H1 (cell line): Measurements from ENCODE around the gene NEURL2. TPM values are rescaled to one million over a fixed set of nuclear protein-coding genes. Genes with fewer than 3 reads are reported as not detected.

Source experiments
- CTCF ChIA-PET: fragments of 300-600 bp; sonication (Branson Sonifier 250); formaldehyde crosslinking; loops from one replicate; lab custom pipeline; 2021; ENCODE audit not compliant: partially characterized antibody; lab: Charles Lee
- POLR2A ChIA-PET: fragments of 300-600 bp; sonication (Branson Sonifier 250); formaldehyde crosslinking; loops from one replicate; lab custom pipeline; 2021; ENCODE audit warnings: inconsistent platforms; ENCODE audit not compliant: partially characterized antibody; lab: Charles Lee
- DNase-seq, 2 experiments: peaks; one replicate each; pipeline versions ENCODE4 v3.0.0 to v3.0.0-alpha.2; 2010 to 2022; ENCODE audit warnings: low spot score in 2 of 2, low read depth in 1 of 2, mixed read lengths in 1 of 2
- FAIRE-seq: peaks from 2 replicates; lab custom pipeline; 2011; peaks lifted over from hg19 to GRCh38; lab: Jason Lieb, UNC
- H2AFZ ChIP-seq: 2 replicates; pipeline ENCODE4 v1.8.1; 2012; ENCODE audit warnings: low read length, inconsistent platforms
- H2AK5ac ChIP-seq: 2 replicates; pipeline ENCODE4 v1.6.1; 2013; ENCODE audit warnings: low read depth, low read length
- H2BK120ac ChIP-seq: replicated peaks from 2 replicates; pipeline ENCODE3; 2013; ENCODE audit warnings: low read depth, low read length, inconsistent platforms
- H2BK12ac ChIP-seq: 2 replicates; pipeline ENCODE4 v1.6.1; 2013; ENCODE audit warnings: low read depth, low read length
- H2BK15ac ChIP-seq: 2 replicates; pipeline ENCODE4 v1.6.1; 2013; ENCODE audit warnings: low read length
- H2BK20ac ChIP-seq: 2 replicates; pipeline ENCODE4 v1.6.1; 2013; ENCODE audit warnings: low read length
- H2BK5ac ChIP-seq: 2 replicates; pipeline ENCODE4 v1.6.1; 2013; ENCODE audit warnings: low read depth, low read length
- H3K14ac ChIP-seq: 2 replicates; pipeline ENCODE4 v1.6.1; 2013; ENCODE audit warnings: inconsistent platforms; ENCODE audit not compliant: insufficient read length
- H3K18ac ChIP-seq: 2 replicates; pipeline ENCODE4 v1.6.1; 2013; ENCODE audit warnings: low read length; ENCODE audit errors: extremely low read depth
- H3K23ac ChIP-seq: 2 replicates; pipeline ENCODE4 v1.6.1; 2013; ENCODE audit warnings: inconsistent platforms; ENCODE audit not compliant: insufficient read length
- H3K23me2 ChIP-seq: 2 replicates; pipeline ENCODE4 v1.6.1; 2013; ENCODE audit warnings: low read depth, low read length
- H3K27ac ChIP-seq: 2 replicates; pipeline ENCODE4 v1.6.1; 2011; ENCODE audit warnings: low read depth, low read length, inconsistent platforms
- H3K27me3 ChIP-seq, 4 experiments: replicated peaks in 1 of 4; 1 replicate in 1 of 4; 2 replicates in 3 of 4; pipeline versions ENCODE4 v1.6.1 to v1.8.1; 2011 to 2013; ENCODE audit warnings: low read length in 3 of 4, mild to moderate bottlenecking in 3 of 4, inconsistent platforms in 2 of 4, mixed read lengths in 2 of 4, moderate library complexity in 1 of 4; ENCODE audit not compliant: control insufficient read depth in 3 of 4, insufficient read depth in 3 of 4; ENCODE audit errors: extremely low read depth in 1 of 4
- H3K36me3 ChIP-seq, 4 experiments: 2 replicates each; pipeline versions ENCODE4 v1.6.1 to v1.8.1; 2011 to 2013; ENCODE audit warnings: mild to moderate bottlenecking in 4 of 4, low read length in 3 of 4, moderate library complexity in 2 of 4, control low read depth in 1 of 4, inconsistent platforms in 1 of 4; ENCODE audit not compliant: insufficient read depth in 4 of 4, control insufficient read depth in 2 of 4
- H3K4ac ChIP-seq: replicated peaks from 2 replicates; pipeline ENCODE3; 2013; ENCODE audit warnings: low read length, low read depth, mixed read lengths, inconsistent platforms; ENCODE audit not compliant: insufficient read length
- H3K4me1 ChIP-seq, 4 experiments: replicated peaks in 1 of 4; 1 replicate in 1 of 4; 2 replicates in 3 of 4; pipeline versions ENCODE4 v1.6.1 to v1.8.1; 2011 to 2013; ENCODE audit warnings: low read length in 3 of 4, inconsistent platforms in 2 of 4, mixed read lengths in 1 of 4; ENCODE audit not compliant: insufficient read depth in 4 of 4, control insufficient read depth in 3 of 4
- H3K4me2 ChIP-seq, 2 experiments: 2 replicates each; pipeline versions ENCODE4 v1.6.1 to v1.8.1; 2011 to 2013; ENCODE audit warnings: low read depth in 2 of 2, low read length in 2 of 2, control low read depth in 1 of 2, inconsistent platforms in 1 of 2, mild to moderate bottlenecking in 1 of 2; ENCODE audit not compliant: insufficient read depth in 1 of 2
- H3K4me3 ChIP-seq, 4 experiments: fragments of 200-600, 300-600 bp in 1 of 4; sonication (generic), shearing (Covaris generic), sonication (Bioruptor Twin) in 1 of 4; 2 replicates each; pipeline versions ENCODE4 v1.5.1 to v1.8.1; 2011 to 2016; ENCODE audit warnings: low read length in 4 of 4, low read depth in 3 of 4, control low read depth in 2 of 4, inconsistent platforms in 2 of 4, mild to moderate bottlenecking in 2 of 4, mixed read lengths in 1 of 4, moderate library complexity in 1 of 4; ENCODE audit not compliant: insufficient read depth in 2 of 4; ENCODE audit errors: extremely low read depth in 1 of 4
- H3K56ac ChIP-seq: replicated peaks from 2 replicates; pipeline ENCODE3; 2013; ENCODE audit warnings: low read depth, mild to moderate bottlenecking, mixed read lengths, low read length, inconsistent platforms; ENCODE audit not compliant: insufficient read length
- H3K79me1 ChIP-seq: 2 replicates; pipeline ENCODE4 v1.6.1; 2013; ENCODE audit warnings: low read depth, low read length, control low read depth
- H3K79me2 ChIP-seq, 2 experiments: 2 replicates each; pipeline versions ENCODE4 v1.6.1 to v1.8.1; 2012 to 2013; ENCODE audit warnings: low read length in 2 of 2, mild to moderate bottlenecking in 2 of 2, inconsistent platforms in 1 of 2; ENCODE audit not compliant: insufficient read depth in 2 of 2, control insufficient read depth in 1 of 2
- H3K9ac ChIP-seq, 4 experiments: replicated peaks in 1 of 4; 1 replicate in 1 of 4; 2 replicates in 3 of 4; pipeline versions ENCODE4 v1.6.1 to v1.8.1; 2011 to 2013; ENCODE audit warnings: low read depth in 3 of 4, low read length in 3 of 4, control low read depth in 2 of 4, mild to moderate bottlenecking in 2 of 4, moderate library complexity in 2 of 4, inconsistent platforms in 1 of 4; ENCODE audit errors: extremely low read depth in 1 of 4
- H3K9me3 ChIP-seq, 2 experiments: 2 replicates each; pipeline versions ENCODE4 v1.6.1 to v1.8.1; 2012 to 2013; ENCODE audit warnings: mild to moderate bottlenecking in 2 of 2, moderate library complexity in 2 of 2, control low read depth in 1 of 2, inconsistent platforms in 1 of 2, low read depth in 1 of 2, low read length in 1 of 2, mixed read lengths in 1 of 2; ENCODE audit not compliant: insufficient read depth in 2 of 2
- H4K20me1 ChIP-seq, 2 experiments: replicated peaks in 1 of 2; 2 replicates each; pipeline versions ENCODE3 to v1.8.1; 2011 to 2013; ENCODE audit warnings: inconsistent platforms in 2 of 2, low read length in 2 of 2, mild to moderate bottlenecking in 1 of 2; ENCODE audit not compliant: insufficient read depth in 2 of 2, control insufficient read depth in 1 of 2
- H4K5ac ChIP-seq: 2 replicates; pipeline ENCODE4 v1.6.1; 2013; ENCODE audit warnings: low read length, low read depth, mixed read lengths, inconsistent platforms; ENCODE audit not compliant: insufficient read length
- H4K8ac ChIP-seq: 2 replicates; pipeline ENCODE4 v1.8.0; 2013; ENCODE audit warnings: mild to moderate bottlenecking, moderate library complexity, low read length, inconsistent platforms; ENCODE audit not compliant: insufficient read depth; ENCODE audit errors: extremely low read depth
- H4K91ac ChIP-seq: replicated peaks from 2 replicates; pipeline ENCODE3; 2013; ENCODE audit warnings: low read length, mixed read lengths, inconsistent platforms; ENCODE audit not compliant: insufficient read length
- BACH1 ChIP-seq: IDR thresholded peaks from 2 replicates; pipeline ENCODE4 v1.6.1; 2012; ENCODE audit warnings: low read length, improper control_type of control experiment
- BRCA1 ChIP-seq: IDR thresholded peaks from 2 replicates; pipeline ENCODE4 v1.6.1; 2012; ENCODE audit warnings: low read depth, low read length, improper control_type of control experiment
- CHD1 ChIP-seq: IDR thresholded peaks from 2 replicates; pipeline ENCODE4 v1.6.1; 2012; ENCODE audit warnings: low read depth, low read length, improper control_type of control experiment
- JUN ChIP-seq: IDR thresholded peaks from 2 replicates; pipeline ENCODE4 v1.6.1; 2011; ENCODE audit warnings: low read depth, mild to moderate bottlenecking, improper control_type of control experiment, low read length
- KDM1A ChIP-seq: fragments of 200-600, 300-600 bp; sonication (generic); IDR thresholded peaks from 2 replicates; pipeline ENCODE4 v1.7.1; 2016; ENCODE audit warnings: mild to moderate bottlenecking, low read length, borderline replicate concordance
- POU5F1 ChIP-seq: IDR thresholded peaks from 2 replicates; pipeline ENCODE4 v1.6.1; 2011; ENCODE audit warnings: low read depth, mild to moderate bottlenecking, low read length, moderate library complexity
- SAP30 ChIP-seq: fragments of 300-600 bp; sonication (generic); IDR thresholded peaks from 2 replicates; pipeline ENCODE4 v1.7.1; 2012; ENCODE audit warnings: low read length, moderate library complexity, mild to moderate bottlenecking, inconsistent platforms; ENCODE audit not compliant: insufficient read depth, insufficient replicate concordance
- SP4 ChIP-seq: IDR thresholded peaks from 2 replicates; pipeline ENCODE4 v1.6.1; 2012; ENCODE audit warnings: low read length, inconsistent platforms
- TEAD4 ChIP-seq: IDR thresholded peaks from 2 replicates; pipeline ENCODE4 v1.6.1; 2012; ENCODE audit warnings: low read depth, low read length, inconsistent platforms, mixed read lengths
- WGBS, 2 experiments: shearing (Covaris generic) in 1 of 2; methylation state at CpG; one replicate each; pipeline versions ENCODE4 v1.1.6 to v1.1.7; 2013 to 2015; ENCODE audit warnings: low lambda C conversion rate in 2 of 2, mixed read lengths in 2 of 2, inconsistent platforms in 1 of 2, low coverage in 1 of 2, missing lambda C conversion rate in 1 of 2; ENCODE audit not compliant: insufficient replicate concordance in 2 of 2, insufficient coverage in 1 of 2, insufficient read length in 1 of 2; ENCODE audit errors: extremely low coverage in 1 of 2, missing lambda C conversion rate in 1 of 2; 5-methylcytosine and 5-hydroxymethylcytosine counted together
- polyA plus RNA-seq, 7 experiments: library from polyadenylated mRNA; depleted of rRNA in 3 of 7; stranded (reverse) in 5 of 7; unstranded in 2 of 7; fragments of >200 nt in 5 of 7; fragments of 200-250 nt in 2 of 7; gene quantifications; 1 replicate in 5 of 7; 2 replicates in 1 of 7; 4 replicates in 1 of 7; pipeline versions ENCODE4 v1.2.1 to v1.2.3, GENCODE V29; 2011 to 2013; ENCODE audit warnings: missing spikeins in 2 of 7, mixed read lengths in 2 of 7
- total RNA-seq: library from RNA; stranded (reverse); fragmentation: NEBNext Ultra II Directional; extraction: Animal tissue kit (Norgen Biotek cat#: 25700); gene quantifications from 2 replicates; pipeline ENCODE4 v1.2.1, GENCODE V29; 2021
- TF ChIP-seq, protein P1 (sequence below): IDR thresholded peaks from 2 replicates; pipeline ENCODE4 v1.6.1; 2011; ENCODE audit warnings: low read depth, mild to moderate bottlenecking, low read length; ENCODE audit not compliant: insufficient read depth
- TF ChIP-seq, protein P2 (sequence below): IDR thresholded peaks from 2 replicates; pipeline ENCODE4 v1.6.1; 2012; ENCODE audit warnings: inconsistent platforms

NEURL2 gene
- total and polyA plus RNA-seq, 2 of the 8 experiments (the other 6 are each of a cell fraction or from before 2014, with no cell fraction given), result 6.9 TPM

DNA sequence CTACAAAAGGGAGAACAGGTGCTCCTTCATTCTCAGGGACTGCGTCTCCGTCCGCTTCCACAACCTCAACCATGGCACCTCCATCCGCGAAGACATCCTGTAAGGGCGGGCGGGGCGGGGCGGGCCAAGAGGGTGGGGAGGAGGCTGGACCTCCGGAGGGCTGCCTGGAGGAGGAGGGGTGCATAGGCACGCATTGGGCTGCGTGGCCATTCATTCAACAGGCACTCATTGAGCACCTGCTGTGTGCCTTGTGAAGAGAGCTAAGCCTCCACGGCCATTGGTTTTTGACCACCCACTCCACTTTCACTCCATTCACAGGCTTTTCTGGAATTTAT lies 33.2 kb downstream of the NEURL2 start:
- 3% methylated on average over 8 of the region's 13 CpGs; no CpG with 5 or more reads in 1 of the 2 experiments for WGBS, 2 experiments
- H2AFZ ChIP-seq, result peak overlapping the region; percentile 54
- H3K9ac ChIP-seq, result 0 out of 7 replicates have a peak overlapping the region, but pooled peaks of 1 of the 4 experiments have one; percentile 10

More for the DNA sequence above, 33.2 kb downstream of the NEURL2 start:
- Histone ChIP-seq H3K4ac (no peak overlapping the region), H3K36me3 (peaks cover 0 to 6% (median 0%) of the 10 kb centered on the region in 4 experiments; a peak in 2 of 8 replicates), H3K79me2 (peaks cover 0 to 19% of the 10 kb centered on the region in 2 experiments; a peak in 2 of 4 replicates), H3K23me2 (peaks cover 8% of the 10 kb centered on the region; the same call in 1 of the 2 replicates), H4K20me1 (no peaks in the 10 kb centered on the region), H3K23ac (no peak overlapping the region), H2BK120ac (no peak overlapping the region), H2AK5ac (no peak overlapping the region), H2BK12ac (no peak overlapping the region), H3K56ac (peak overlapping the region; percentile 21), H3K4me2 (peak overlapping the region; percentile 74 to 88), H3K4me1 (peaks cover 10 to 15% (median 13%) of the 10 kb centered on the region in 4 experiments), H3K18ac (peak overlapping the region; percentile 78), H3K79me1 (no peaks in the 10 kb centered on the region; the same call in 1 of the 2 replicates), H2BK20ac (no peak overlapping the region), H4K5ac (peak overlapping the region; percentile 49), H3K27me3 (no peaks in the 10 kb centered on the region), H3K9me3 (no peaks in the 10 kb centered on the region), H3K27ac (no peak overlapping the region), H2BK5ac (peak overlapping the region; percentile 89; the same call in 1 of the 2 replicates), H3K14ac (no peak overlapping the region), H2BK15ac (no peak overlapping the region), H4K91ac (peak overlapping the region; percentile 22), H4K8ac (no peak overlapping the region), H3K4me3 (peak overlapping the region; percentile 41 to 94 (median 77); a peak in 7 of 8 replicates)
- FAIRE-seq, result no peak
- TF ChIP-seq KDM1A (0 out of 2 replicates have a peak, but pooled peaks have one; percentile 32), SAP30 (peak; percentile 3), BACH1 (no peak), POU5F1 (no peak), BRCA1 (no peak), CHD1 (no peak), TEAD4 (no peak), JUN (no peak), SP4 (no peak)
- TF ChIP-seq, protein P1, sequence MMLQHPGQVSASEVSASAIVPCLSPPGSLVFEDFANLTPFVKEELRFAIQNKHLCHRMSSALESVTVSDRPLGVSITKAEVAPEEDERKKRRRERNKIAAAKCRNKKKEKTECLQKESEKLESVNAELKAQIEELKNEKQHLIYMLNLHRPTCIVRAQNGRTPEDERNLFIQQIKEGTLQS, result no peak
- TF ChIP-seq, protein P2, sequence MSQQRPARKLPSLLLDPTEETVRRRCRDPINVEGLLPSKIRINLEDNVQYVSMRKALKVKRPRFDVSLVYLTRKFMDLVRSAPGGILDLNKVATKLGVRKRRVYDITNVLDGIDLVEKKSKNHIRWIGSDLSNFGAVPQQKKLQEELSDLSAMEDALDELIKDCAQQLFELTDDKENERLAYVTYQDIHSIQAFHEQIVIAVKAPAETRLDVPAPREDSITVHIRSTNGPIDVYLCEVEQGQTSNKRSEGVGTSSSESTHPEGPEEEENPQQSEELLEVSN, result peak; percentile 20; the same call in 1 of the 2 replicates
- POLR2A ChIA-PET, result interaction anchor here (1.0 to 9.9 kb wide), 13 partner anchors 9 to 231 kb away, joined by 3 to 178 read pairs (median 7); partner anchors contain the start of genes NEURL2, PCIF1, SNX21 and ZSWIM1
- no peak for DNase-seq
- CTCF ChIA-PET, result interaction anchor here (1.0 to 1.4 kb wide), 3 partner anchors 11 to 36 kb away, joined by 3 to 4 read pairs (median 4); no protein-coding TSS in a partner anchor
